Measurements from ENCODE around the gene PLGRKT.

DNA sequence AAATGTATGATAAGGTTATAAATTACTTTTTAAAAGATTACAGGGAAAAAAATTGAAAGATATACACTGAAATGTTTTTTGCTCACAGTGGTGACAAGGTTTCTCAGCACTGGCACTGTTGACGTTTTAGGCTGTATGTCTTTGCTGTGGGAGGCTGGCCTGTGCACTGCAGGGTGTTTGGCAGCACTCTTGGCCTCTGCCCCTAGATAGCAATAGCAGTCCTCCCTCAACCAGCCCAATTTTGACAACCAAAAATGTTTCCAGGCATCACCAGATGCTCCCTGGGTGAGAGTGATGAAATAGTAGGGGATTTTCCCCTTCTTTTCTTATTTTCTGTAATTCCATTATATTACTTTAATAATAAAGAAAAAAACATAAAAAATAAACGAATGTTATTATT is 15.9 kb upstream of the PLGRKT start:
- TF ChIP-seq, protein P1, sequence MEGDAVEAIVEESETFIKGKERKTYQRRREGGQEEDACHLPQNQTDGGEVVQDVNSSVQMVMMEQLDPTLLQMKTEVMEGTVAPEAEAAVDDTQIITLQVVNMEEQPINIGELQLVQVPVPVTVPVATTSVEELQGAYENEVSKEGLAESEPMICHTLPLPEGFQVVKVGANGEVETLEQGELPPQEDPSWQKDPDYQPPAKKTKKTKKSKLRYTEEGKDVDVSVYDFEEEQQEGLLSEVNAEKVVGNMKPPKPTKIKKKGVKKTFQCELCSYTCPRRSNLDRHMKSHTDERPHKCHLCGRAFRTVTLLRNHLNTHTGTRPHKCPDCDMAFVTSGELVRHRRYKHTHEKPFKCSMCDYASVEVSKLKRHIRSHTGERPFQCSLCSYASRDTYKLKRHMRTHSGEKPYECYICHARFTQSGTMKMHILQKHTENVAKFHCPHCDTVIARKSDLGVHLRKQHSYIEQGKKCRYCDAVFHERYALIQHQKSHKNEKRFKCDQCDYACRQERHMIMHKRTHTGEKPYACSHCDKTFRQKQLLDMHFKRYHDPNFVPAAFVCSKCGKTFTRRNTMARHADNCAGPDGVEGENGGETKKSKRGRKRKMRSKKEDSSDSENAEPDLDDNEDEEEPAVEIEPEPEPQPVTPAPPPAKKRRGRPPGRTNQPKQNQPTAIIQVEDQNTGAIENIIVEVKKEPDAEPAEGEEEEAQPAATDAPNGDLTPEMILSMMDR (IDR thresholded peaks at IDR 0.05; ENCODE audit: low read depth, low read length): no peak
- no peak for TF ChIP-seq POLR2A (IDR thresholded peaks at IDR 0.05; ENCODE audit: extremely low read depth, insufficient read length)
